ENCODE results near the gene SMIM14. TPM values are rescaled to one million over a fixed set of nuclear protein-coding genes. Genes with fewer than 3 reads are reported as not detected.

Gene SMIM14
- total and polyA plus RNA-seq, 9 of the 15 experiments (the other 6 are each of a cell fraction or from before 2014, with no cell fraction given), result 0.98 to 3.7 (median 2.2) TPM

- TF ChIP-seq HOMEZ (CRISPR knock-in tag; IDR thresholded peaks at IDR 0.05) (no peak), UBTF (IDR thresholded peaks at IDR 0.05; ENCODE audit: borderline replicate concordance in 1 of 2, low read depth in 2 of 2, low read length in 2 of 2) (peak in 1 of 2 experiments; percentile 51; a peak in 2 of 4 replicates), TGIF2 (CRISPR knock-in tag; IDR thresholded peaks at IDR 0.05) (0 out of 2 replicates have a peak, but pooled peaks have one; percentile 28), E2F6 (IDR thresholded peaks at IDR 0.05; ENCODE audit: borderline replicate concordance in 1 of 2, extremely low read depth in 1 of 2, insufficient read depth in 1 of 2, insufficient read length in 1 of 2, low read depth in 1 of 2, low read length in 1 of 2, poor library complexity in 1 of 2, severe bottlenecking in 1 of 2) (peak in 1 of 2 experiments; percentile 58), TBL1XR1 (IDR thresholded peaks at IDR 0.05; ENCODE audit: low read length in 2 of 2) (0 out of 4 replicates have a peak, but pooled peaks of 1 of the 2 experiments have one; percentile 32), TAF1 (IDR thresholded peaks at IDR 0.05; ENCODE audit: control insufficient read depth, extremely low read depth, insufficient read depth, low read length, severe bottlenecking) (peak; percentile 35), MLLT1 (IDR thresholded peaks at IDR 0.05) (peak in 1 of 2 experiments; percentile 34; a peak in 1 of 4 replicates), CREM (IDR thresholded peaks at IDR 0.05; ENCODE audit: low read depth) (peak; percentile 86)
These were observed 895 bp downstream of the SMIM14 start (continued) for GRCh38 chr4:39637586-39638353.

All from K562 (cell line).